Measurements from ENCODE around the gene EIF2B2. TPM values are rescaled to one million over a fixed set of nuclear protein-coding genes. Genes with fewer than 3 reads are reported as not detected.
A peak's percentile ranks its signal among the peaks of the same experiment; 100 is the strongest.

Gene EIF2B2
- total RNA-seq, 1 experiment from 2014 or later: 50.5 TPM

DNA sequence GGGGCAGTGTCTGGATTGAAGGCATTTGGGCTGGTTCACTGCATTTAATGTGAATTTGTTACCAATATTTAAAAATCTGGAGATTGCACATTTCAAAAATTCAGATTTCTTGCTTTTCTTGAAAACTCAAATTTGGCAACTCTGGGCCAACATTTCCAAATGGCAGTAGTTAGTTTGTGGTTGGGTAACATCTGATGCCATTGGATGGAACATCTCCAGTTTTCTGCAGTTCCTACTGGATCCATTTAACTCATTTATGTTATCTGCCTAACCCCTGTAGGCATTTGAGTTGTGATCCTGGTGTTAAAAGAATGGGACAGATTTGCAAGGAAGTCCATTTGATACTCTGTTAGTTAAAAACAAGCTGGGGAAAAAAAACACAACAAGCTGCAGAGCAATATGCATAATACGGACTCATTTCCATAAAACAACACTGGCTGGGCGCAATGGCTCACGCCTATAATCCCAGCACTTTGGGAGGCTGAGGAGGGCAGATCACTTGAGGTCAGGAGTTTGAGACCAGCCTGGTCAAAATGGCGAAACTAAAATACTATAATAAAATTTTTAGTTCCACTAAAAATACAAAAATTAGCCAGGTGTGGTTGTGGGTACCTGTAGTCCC is 7.9 kb downstream of the EIF2B2 start:
- CTCF ChIA-PET: no interaction called here

DNA sequence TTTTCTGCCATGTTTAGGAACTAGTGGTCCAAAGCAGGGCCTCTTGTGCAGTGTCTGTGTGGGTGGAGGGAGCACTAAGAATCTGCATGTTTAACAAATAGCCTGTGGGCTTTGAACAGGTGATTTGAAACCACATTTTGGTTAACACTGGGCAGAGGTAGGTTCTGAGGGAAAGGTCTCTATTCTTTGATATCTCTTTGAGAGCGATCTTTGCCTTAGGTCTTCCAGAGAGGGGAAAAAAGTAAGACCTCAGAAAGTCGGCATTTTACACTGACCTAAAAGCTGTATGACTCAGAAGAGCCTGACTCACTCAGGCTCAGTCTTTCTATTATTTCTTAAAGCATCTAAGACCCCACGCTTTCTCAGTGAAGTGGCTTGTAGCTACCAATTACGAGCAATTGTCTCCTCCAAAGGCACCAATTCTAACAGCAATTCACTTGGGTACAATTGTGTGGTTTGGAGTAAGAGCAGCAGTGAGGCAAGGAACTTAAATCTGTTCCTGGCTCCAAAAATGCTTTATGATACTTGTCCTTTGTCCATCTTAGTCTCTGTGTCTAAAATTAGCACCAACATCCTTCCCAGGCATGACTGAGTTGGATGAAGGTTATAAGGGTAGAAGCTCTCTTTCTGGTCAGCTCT is 8.8 kb downstream of the EIF2B2 start:
- peaks cover 37% of the 10 kb centered on the region for H3K36me3 Mint-ChIP-seq
- no peak for DNase-seq (ENCODE audit: low spot score)
- no peaks in the 10 kb centered on the region for H3K27me3 Mint-ChIP-seq (ENCODE audit: low read depth)
- ChIA-PET POLR2A (no interaction called here), CTCF (no interaction called here)
- no peaks in the 10 kb centered on the region for H3K9me3 Mint-ChIP-seq
- no peaks in the 10 kb centered on the region for H3K4me1 Mint-ChIP-seq
- H3K27ac Mint-ChIP-seq: peak overlapping the region; percentile 38; the same call in 1 of the 2 replicates
- H3K4me3 Mint-ChIP-seq: no peak overlapping the region
- no peak for ATAC-seq
- TF ChIP-seq TEAD1 (CRISPR knock-in tag; IDR thresholded peaks at IDR 0.05) (no peak), ATF1 (CRISPR knock-in tag; IDR thresholded peaks at IDR 0.05) (no peak), IRF2 (CRISPR knock-in tag; IDR thresholded peaks at IDR 0.05; ENCODE audit: borderline replicate concordance, low read depth) (no peak), RELA (CRISPR knock-in tag; IDR thresholded peaks at IDR 0.05; ENCODE audit: borderline replicate concordance) (no peak), KAT7 (CRISPR knock-in tag; IDR thresholded peaks at IDR 0.05; ENCODE audit: borderline replicate concordance) (no peak), GTF2I (CRISPR knock-in tag; conservative IDR thresholded peaks at IDR 0.05) (no peak)
- TF ChIP-seq, protein P1, sequence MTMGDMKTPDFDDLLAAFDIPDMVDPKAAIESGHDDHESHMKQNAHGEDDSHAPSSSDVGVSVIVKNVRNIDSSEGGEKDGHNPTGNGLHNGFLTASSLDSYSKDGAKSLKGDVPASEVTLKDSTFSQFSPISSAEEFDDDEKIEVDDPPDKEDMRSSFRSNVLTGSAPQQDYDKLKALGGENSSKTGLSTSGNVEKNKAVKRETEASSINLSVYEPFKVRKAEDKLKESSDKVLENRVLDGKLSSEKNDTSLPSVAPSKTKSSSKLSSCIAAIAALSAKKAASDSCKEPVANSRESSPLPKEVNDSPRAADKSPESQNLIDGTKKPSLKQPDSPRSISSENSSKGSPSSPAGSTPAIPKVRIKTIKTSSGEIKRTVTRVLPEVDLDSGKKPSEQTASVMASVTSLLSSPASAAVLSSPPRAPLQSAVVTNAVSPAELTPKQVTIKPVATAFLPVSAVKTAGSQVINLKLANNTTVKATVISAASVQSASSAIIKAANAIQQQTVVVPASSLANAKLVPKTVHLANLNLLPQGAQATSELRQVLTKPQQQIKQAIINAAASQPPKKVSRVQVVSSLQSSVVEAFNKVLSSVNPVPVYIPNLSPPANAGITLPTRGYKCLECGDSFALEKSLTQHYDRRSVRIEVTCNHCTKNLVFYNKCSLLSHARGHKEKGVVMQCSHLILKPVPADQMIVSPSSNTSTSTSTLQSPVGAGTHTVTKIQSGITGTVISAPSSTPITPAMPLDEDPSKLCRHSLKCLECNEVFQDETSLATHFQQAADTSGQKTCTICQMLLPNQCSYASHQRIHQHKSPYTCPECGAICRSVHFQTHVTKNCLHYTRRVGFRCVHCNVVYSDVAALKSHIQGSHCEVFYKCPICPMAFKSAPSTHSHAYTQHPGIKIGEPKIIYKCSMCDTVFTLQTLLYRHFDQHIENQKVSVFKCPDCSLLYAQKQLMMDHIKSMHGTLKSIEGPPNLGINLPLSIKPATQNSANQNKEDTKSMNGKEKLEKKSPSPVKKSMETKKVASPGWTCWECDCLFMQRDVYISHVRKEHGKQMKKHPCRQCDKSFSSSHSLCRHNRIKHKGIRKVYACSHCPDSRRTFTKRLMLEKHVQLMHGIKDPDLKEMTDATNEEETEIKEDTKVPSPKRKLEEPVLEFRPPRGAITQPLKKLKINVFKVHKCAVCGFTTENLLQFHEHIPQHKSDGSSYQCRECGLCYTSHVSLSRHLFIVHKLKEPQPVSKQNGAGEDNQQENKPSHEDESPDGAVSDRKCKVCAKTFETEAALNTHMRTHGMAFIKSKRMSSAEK (CRISPR knock-in tag; IDR thresholded peaks at IDR 0.05; ENCODE audit: borderline replicate concordance): no peak
- TF ChIP-seq, protein P2, sequence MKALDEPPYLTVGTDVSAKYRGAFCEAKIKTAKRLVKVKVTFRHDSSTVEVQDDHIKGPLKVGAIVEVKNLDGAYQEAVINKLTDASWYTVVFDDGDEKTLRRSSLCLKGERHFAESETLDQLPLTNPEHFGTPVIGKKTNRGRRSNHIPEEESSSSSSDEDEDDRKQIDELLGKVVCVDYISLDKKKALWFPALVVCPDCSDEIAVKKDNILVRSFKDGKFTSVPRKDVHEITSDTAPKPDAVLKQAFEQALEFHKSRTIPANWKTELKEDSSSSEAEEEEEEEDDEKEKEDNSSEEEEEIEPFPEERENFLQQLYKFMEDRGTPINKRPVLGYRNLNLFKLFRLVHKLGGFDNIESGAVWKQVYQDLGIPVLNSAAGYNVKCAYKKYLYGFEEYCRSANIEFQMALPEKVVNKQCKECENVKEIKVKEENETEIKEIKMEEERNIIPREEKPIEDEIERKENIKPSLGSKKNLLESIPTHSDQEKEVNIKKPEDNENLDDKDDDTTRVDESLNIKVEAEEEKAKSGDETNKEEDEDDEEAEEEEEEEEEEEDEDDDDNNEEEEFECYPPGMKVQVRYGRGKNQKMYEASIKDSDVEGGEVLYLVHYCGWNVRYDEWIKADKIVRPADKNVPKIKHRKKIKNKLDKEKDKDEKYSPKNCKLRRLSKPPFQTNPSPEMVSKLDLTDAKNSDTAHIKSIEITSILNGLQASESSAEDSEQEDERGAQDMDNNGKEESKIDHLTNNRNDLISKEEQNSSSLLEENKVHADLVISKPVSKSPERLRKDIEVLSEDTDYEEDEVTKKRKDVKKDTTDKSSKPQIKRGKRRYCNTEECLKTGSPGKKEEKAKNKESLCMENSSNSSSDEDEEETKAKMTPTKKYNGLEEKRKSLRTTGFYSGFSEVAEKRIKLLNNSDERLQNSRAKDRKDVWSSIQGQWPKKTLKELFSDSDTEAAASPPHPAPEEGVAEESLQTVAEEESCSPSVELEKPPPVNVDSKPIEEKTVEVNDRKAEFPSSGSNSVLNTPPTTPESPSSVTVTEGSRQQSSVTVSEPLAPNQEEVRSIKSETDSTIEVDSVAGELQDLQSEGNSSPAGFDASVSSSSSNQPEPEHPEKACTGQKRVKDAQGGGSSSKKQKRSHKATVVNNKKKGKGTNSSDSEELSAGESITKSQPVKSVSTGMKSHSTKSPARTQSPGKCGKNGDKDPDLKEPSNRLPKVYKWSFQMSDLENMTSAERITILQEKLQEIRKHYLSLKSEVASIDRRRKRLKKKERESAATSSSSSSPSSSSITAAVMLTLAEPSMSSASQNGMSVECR (CRISPR knock-in tag; IDR thresholded peaks at IDR 0.05; ENCODE audit: borderline replicate concordance): no peak

More for the DNA sequence above, 7.9 kb downstream of the EIF2B2 start:
- no peaks in the 10 kb centered on the region for H3K9me3 Mint-ChIP-seq
- POLR2A ChIA-PET: interaction anchor here (0.6 kb wide), 1 partner anchor 84 kb away, joined by 4 read pairs; no protein-coding TSS in a partner anchor
- H3K27me3 Mint-ChIP-seq (ENCODE audit: low read depth): no peaks in the 10 kb centered on the region
- ATAC-seq (no peak), DNase-seq (ENCODE audit: low spot score) (no peak)
- H3K4me1 Mint-ChIP-seq: no peaks in the 10 kb centered on the region
- H3K4me3 Mint-ChIP-seq: no peak overlapping the region
- TF ChIP-seq, protein P3, sequence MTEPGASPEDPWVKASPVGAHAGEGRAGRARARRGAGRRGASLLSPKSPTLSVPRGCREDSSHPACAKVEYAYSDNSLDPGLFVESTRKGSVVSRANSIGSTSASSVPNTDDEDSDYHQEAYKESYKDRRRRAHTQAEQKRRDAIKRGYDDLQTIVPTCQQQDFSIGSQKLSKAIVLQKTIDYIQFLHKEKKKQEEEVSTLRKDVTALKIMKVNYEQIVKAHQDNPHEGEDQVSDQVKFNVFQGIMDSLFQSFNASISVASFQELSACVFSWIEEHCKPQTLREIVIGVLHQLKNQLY (CRISPR knock-in tag; IDR thresholded peaks at IDR 0.05): no peak
- TF ChIP-seq, protein P4, sequence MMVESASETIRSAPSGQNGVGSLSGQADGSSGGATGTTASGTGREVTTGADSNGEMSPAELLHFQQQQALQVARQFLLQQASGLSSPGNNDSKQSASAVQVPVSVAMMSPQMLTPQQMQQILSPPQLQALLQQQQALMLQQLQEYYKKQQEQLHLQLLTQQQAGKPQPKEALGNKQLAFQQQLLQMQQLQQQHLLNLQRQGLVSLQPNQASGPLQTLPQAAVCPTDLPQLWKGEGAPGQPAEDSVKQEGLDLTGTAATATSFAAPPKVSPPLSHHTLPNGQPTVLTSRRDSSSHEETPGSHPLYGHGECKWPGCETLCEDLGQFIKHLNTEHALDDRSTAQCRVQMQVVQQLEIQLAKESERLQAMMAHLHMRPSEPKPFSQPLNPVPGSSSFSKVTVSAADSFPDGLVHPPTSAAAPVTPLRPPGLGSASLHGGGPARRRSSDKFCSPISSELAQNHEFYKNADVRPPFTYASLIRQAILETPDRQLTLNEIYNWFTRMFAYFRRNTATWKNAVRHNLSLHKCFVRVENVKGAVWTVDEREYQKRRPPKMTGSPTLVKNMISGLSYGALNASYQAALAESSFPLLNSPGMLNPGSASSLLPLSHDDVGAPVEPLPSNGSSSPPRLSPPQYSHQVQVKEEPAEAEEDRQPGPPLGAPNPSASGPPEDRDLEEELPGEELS (CRISPR knock-in tag; IDR thresholded peaks at IDR 0.05): no peak
- TF ChIP-seq ESRRA (CRISPR knock-in tag; IDR thresholded peaks at IDR 0.05; ENCODE audit: borderline replicate concordance) (no peak), ETV6 (CRISPR knock-in tag; IDR thresholded peaks at IDR 0.05) (no peak), NR1H2 (CRISPR knock-in tag; IDR thresholded peaks at IDR 0.05) (no peak), RELA (CRISPR knock-in tag; IDR thresholded peaks at IDR 0.05; ENCODE audit: borderline replicate concordance) (no peak), GTF2I (CRISPR knock-in tag; conservative IDR thresholded peaks at IDR 0.05) (no peak), ZNF416 (CRISPR knock-in tag; IDR thresholded peaks at IDR 0.05) (no peak), NFYB (CRISPR knock-in tag; conservative IDR thresholded peaks at IDR 0.05; ENCODE audit: low read depth) (no peak), FOXK1 (CRISPR knock-in tag; IDR thresholded peaks at IDR 0.05) (no peak)
- TF ChIP-seq, protein P5, sequence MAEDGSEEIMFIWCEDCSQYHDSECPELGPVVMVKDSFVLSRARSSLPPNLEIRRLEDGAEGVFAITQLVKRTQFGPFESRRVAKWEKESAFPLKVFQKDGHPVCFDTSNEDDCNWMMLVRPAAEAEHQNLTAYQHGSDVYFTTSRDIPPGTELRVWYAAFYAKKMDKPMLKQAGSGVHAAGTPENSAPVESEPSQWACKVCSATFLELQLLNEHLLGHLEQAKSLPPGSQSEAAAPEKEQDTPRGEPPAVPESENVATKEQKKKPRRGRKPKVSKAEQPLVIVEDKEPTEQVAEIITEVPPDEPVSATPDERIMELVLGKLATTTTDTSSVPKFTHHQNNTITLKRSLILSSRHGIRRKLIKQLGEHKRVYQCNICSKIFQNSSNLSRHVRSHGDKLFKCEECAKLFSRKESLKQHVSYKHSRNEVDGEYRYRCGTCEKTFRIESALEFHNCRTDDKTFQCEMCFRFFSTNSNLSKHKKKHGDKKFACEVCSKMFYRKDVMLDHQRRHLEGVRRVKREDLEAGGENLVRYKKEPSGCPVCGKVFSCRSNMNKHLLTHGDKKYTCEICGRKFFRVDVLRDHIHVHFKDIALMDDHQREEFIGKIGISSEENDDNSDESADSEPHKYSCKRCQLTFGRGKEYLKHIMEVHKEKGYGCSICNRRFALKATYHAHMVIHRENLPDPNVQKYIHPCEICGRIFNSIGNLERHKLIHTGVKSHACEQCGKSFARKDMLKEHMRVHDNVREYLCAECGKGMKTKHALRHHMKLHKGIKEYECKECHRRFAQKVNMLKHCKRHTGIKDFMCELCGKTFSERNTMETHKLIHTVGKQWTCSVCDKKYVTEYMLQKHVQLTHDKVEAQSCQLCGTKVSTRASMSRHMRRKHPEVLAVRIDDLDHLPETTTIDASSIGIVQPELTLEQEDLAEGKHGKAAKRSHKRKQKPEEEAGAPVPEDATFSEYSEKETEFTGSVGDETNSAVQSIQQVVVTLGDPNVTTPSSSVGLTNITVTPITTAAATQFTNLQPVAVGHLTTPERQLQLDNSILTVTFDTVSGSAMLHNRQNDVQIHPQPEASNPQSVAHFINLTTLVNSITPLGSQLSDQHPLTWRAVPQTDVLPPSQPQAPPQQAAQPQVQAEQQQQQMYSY (CRISPR knock-in tag; IDR thresholded peaks at IDR 0.05): no peak
- no peak overlapping the region; the same call in 1 of the 2 replicates for H3K27ac Mint-ChIP-seq
- peaks cover 38% of the 10 kb centered on the region for H3K36me3 Mint-ChIP-seq

Measured in WTC11 (cell line).